ENCODE data around the gene AP2A1. TPM values are rescaled to one million over a fixed set of nuclear protein-coding genes. Genes with fewer than 3 reads are reported as not detected.

Gene AP2A1
- total and polyA plus RNA-seq, 9 of the 15 experiments (the other 6 are each of a cell fraction or from before 2014, with no cell fraction given): 0.55 to 150 (median 31.9) TPM

GRCh38 chr19:49761625-49762311, 5.0 kb upstream of the AP2A1 start (continued):
- no peak for TF ChIP-seq POLR3A (IDR thresholded peaks at IDR 0.05; ENCODE audit: borderline replicate concordance, extremely low read depth, insufficient read depth, insufficient read length)
- TF ChIP-seq PRPF4 (IDR thresholded peaks at IDR 0.05; ENCODE audit: insufficient read depth, low read depth, low read length, poor library complexity, severe bottlenecking): no peak
- peak; percentile 62 for TF ChIP-seq FOSL1 (tag; conservative IDR thresholded peaks at IDR 0.05)
- TF ChIP-seq KDM5B (IDR thresholded peaks at IDR 0.05; ENCODE audit: insufficient replicate concordance, low read depth, low read length): peak; percentile 55
- 0 out of 2 replicates have a peak, but pooled peaks have one; percentile 13 for TF ChIP-seq POLR2AphosphoS5 (IDR thresholded peaks at IDR 0.05; ENCODE audit: control insufficient read depth, insufficient read depth, low read depth, low read length)
- TF ChIP-seq, protein P1, sequence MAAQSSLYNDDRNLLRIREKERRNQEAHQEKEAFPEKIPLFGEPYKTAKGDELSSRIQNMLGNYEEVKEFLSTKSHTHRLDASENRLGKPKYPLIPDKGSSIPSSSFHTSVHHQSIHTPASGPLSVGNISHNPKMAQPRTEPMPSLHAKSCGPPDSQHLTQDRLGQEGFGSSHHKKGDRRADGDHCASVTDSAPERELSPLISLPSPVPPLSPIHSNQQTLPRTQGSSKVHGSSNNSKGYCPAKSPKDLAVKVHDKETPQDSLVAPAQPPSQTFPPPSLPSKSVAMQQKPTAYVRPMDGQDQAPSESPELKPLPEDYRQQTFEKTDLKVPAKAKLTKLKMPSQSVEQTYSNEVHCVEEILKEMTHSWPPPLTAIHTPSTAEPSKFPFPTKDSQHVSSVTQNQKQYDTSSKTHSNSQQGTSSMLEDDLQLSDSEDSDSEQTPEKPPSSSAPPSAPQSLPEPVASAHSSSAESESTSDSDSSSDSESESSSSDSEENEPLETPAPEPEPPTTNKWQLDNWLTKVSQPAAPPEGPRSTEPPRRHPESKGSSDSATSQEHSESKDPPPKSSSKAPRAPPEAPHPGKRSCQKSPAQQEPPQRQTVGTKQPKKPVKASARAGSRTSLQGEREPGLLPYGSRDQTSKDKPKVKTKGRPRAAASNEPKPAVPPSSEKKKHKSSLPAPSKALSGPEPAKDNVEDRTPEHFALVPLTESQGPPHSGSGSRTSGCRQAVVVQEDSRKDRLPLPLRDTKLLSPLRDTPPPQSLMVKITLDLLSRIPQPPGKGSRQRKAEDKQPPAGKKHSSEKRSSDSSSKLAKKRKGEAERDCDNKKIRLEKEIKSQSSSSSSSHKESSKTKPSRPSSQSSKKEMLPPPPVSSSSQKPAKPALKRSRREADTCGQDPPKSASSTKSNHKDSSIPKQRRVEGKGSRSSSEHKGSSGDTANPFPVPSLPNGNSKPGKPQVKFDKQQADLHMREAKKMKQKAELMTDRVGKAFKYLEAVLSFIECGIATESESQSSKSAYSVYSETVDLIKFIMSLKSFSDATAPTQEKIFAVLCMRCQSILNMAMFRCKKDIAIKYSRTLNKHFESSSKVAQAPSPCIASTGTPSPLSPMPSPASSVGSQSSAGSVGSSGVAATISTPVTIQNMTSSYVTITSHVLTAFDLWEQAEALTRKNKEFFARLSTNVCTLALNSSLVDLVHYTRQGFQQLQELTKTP (IDR thresholded peaks at IDR 0.05; ENCODE audit: low read depth in 1 of 2, partially characterized antibody in 2 of 2): peak in 1 of 2 experiments; percentile 62
- TF ChIP-seq NR4A1 (CRISPR knock-in tag; IDR thresholded peaks at IDR 0.05): no peak
- peak; percentile 70; the same call in 1 of the 2 replicates for TF ChIP-seq NR4A1 (tag; IDR thresholded peaks at IDR 0.05)
- TF ChIP-seq ETS2 (tag; IDR thresholded peaks at IDR 0.05; ENCODE audit: borderline replicate concordance, poor library complexity, severe bottlenecking): no peak
- TF ChIP-seq ZNF592 (IDR thresholded peaks at IDR 0.05): peak; percentile 93
- TF ChIP-seq ERF (CRISPR knock-in tag; IDR thresholded peaks at IDR 0.05): no peak
- TF ChIP-seq CBX3 (IDR thresholded peaks at IDR 0.05; ENCODE audit: borderline replicate concordance in 1 of 2, low read length in 2 of 2): peak in 1 of 2 experiments; percentile 20; a peak in 1 of 3 replicates
- 0 out of 2 replicates have a peak, but pooled peaks have one; percentile 16 for TF ChIP-seq MEF2D (tag; conservative IDR thresholded peaks at IDR 0.05; ENCODE audit: low read depth)
- peak; percentile 12 to 23; a peak in 2 of 4 replicates for TF ChIP-seq NRF1 (conservative IDR thresholded peaks at IDR 0.05 in 1 of 2, IDR thresholded peaks at IDR 0.05 in 1 of 2)
- no peak for TF ChIP-seq ZNF184 (CRISPR knock-in tag; IDR thresholded peaks at IDR 0.05)
- TF ChIP-seq ATF3 (IDR thresholded peaks at IDR 0.05): peak; percentile 53; the same call in 1 of the 2 replicates
- no peak for TF ChIP-seq ATF3 (CRISPR knock-in tag; conservative IDR thresholded peaks at IDR 0.05)
